Suprapubic skin (tissue), 4 donors: ENCODE results near the gene DNAAF8. TPM values are rescaled to one million over a fixed set of nuclear protein-coding genes. Genes with fewer than 3 reads are reported as not detected.

Experiments used
- DNase-seq, 2 donors: peaks; one replicate each; pipeline ENCODE4 v3.0.0-alpha.2; 2019; ENCODE audit warnings: low spot score in 2 of 2
- H3K27ac ChIP-seq: fragments of 200-600 bp; sonication (generic); one replicate; pipeline ENCODE4 v1.5.1; 2019
- H3K27me3 ChIP-seq: fragments of 200-600 bp; sonication (generic); one replicate; pipeline ENCODE4 v1.5.1; 2019
- H3K36me3 ChIP-seq: fragments of 200-600 bp; sonication (generic); one replicate; pipeline ENCODE4 v1.5.1; 2019
- H3K4me1 ChIP-seq: fragments of 200-600 bp; sonication (generic); one replicate; pipeline ENCODE4 v1.5.1; 2019
- H3K4me3 ChIP-seq: fragments of 200-600 bp; sonication (generic); one replicate; pipeline ENCODE4 v1.5.1; 2019; ENCODE audit warnings: mild to moderate bottlenecking
- H3K9me3 ChIP-seq: fragments of 200-600 bp; sonication (generic); one replicate; pipeline ENCODE4 v1.5.1; 2019
- EP300 ChIP-seq: sonication (generic); formaldehyde crosslinking; IDR thresholded peaks from one replicate; pipeline ENCODE4 v1.6.1; 2017; ENCODE audit warnings: antibody characterized with exemption
- POLR2A ChIP-seq, 2 donors: fragments of 450-650 bp; IDR thresholded peaks; one replicate each; pipeline ENCODE4 v1.6.1; 2017; ENCODE audit warnings: antibody characterized with exemption in 2 of 2, mild to moderate bottlenecking in 2 of 2, moderate library complexity in 2 of 2
- POLR2AphosphoS5 ChIP-seq, 3 donors: sonication (generic); formaldehyde crosslinking; IDR thresholded peaks; one replicate each; pipeline ENCODE4 v1.6.1; 2017; ENCODE audit warnings: antibody characterized with exemption in 3 of 3
- WGBS: methylation state at CpG from one replicate; pipeline ENCODE4 v1.1.5; 2018; 5-methylcytosine and 5-hydroxymethylcytosine counted together
- total RNA-seq, 4 donors: library from RNA; depleted of rRNA; stranded (reverse); fragments of >200 nt; gene quantifications; one replicate each; pipeline ENCODE4 v1.1.0, GENCODE V29; 2016
- TF ChIP-seq, protein P1 (sequence below), 2 donors: fragments of 200-600 bp in 1 of 2; fragments of 450-650 bp in 1 of 2; sonication (generic) in 1 of 2; IDR thresholded peaks; one replicate each; pipeline ENCODE4 v1.5.1; 2016 to 2019; ENCODE audit warnings: antibody characterized with exemption in 2 of 2, mild to moderate bottlenecking in 1 of 2, moderate library complexity in 1 of 2

DNAAF8 gene
- total RNA-seq, 4 donors from 2014 or later: 0.36 to 1.7 (median 1.4) TPM; not detected in 1

DNA sequence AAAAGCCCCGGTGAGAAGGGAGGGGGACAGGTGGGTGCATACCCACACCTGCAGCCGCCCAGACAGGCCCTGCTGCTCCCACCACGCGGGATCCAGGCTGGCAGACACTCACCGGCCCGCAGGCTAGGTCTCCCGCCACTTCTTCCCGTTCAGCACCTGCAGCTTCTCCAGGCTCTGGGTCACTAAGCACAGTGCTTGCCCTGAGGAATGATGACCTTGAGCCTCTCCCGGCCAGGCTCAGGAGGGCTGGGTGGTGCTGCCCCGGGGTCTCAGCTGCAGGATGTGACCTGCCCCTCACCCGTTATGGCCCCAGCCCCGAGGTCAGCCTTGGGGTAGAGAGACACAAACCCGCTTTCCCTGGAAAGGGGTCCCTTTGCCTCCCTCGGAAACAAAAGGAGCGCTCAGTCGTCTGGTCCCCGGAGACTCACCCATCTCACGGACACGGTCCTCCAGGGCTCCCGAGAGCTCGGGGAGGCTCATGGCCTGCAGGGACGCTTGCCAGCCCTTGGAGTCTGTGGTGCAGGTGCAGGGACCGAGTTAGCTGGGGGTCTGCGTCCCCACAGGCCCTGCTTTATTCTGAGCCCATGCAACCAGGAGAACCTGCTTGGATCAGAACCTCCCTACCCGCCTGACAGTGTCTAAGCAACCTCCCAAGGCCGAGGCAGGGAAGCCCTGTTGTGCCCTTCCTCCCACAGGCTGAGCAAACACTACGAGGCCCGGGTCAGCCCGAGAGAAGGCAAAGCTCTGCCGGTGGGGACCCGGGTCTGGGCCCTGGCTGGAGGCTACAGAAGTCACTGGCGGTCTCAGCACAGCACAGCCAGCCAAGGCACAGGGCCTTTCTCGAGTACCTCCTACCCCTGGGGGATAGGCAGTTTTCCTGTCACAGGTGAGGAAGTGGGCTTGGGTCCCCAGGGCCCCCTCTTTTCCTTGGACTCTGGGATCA is 37.2 kb upstream of the DNAAF8 start:
- 66% methylated on average over 13 of the region's 33 CpGs for WGBS

DNA sequence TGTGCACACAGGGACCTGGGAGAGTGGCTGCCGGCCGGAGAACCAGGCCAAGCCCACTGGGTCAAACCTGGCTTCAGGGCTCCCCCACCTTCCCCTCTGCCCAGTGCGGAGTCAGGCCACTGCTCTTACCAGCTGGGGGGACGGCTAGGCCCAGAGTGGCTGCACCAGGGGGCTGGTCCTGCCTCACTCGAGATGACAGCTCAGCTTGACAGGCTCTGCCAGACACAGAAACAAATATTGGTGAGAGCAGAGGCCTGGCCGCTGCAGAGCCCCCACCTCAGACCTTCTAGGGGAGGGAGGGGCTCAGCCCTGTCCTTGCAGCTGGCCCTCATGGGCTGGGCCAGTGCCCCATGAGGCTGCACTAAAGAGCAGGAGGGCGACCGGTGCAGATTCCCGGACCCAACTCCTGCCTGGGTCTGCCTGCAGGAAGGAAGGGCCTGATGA is 36.5 kb upstream of the DNAAF8 start:
- Histone ChIP-seq H3K9me3 (no peaks in the 10 kb centered on the region), H3K4me1 (peaks cover 36% of the 10 kb centered on the region), H3K27me3 (no peaks in the 10 kb centered on the region), H3K27ac (no peak overlapping the region), H3K4me3 (no peak overlapping the region), H3K36me3 (peaks cover 68% of the 10 kb centered on the region)
- TF ChIP-seq, protein P1, sequence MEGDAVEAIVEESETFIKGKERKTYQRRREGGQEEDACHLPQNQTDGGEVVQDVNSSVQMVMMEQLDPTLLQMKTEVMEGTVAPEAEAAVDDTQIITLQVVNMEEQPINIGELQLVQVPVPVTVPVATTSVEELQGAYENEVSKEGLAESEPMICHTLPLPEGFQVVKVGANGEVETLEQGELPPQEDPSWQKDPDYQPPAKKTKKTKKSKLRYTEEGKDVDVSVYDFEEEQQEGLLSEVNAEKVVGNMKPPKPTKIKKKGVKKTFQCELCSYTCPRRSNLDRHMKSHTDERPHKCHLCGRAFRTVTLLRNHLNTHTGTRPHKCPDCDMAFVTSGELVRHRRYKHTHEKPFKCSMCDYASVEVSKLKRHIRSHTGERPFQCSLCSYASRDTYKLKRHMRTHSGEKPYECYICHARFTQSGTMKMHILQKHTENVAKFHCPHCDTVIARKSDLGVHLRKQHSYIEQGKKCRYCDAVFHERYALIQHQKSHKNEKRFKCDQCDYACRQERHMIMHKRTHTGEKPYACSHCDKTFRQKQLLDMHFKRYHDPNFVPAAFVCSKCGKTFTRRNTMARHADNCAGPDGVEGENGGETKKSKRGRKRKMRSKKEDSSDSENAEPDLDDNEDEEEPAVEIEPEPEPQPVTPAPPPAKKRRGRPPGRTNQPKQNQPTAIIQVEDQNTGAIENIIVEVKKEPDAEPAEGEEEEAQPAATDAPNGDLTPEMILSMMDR (IDR thresholded peaks at IDR 0.05): no peak
- TF ChIP-seq EP300: no peak
- no peak for TF ChIP-seq POLR2A (IDR thresholded peaks at IDR 0.05)
- TF ChIP-seq POLR2AphosphoS5 (IDR thresholded peaks at IDR 0.05): no peak
- WGBS: 100% methylated on average over 1 of the region's 9 CpGs
- DNase-seq: no peak

More for the DNA sequence above, 37.2 kb upstream of the DNAAF8 start:
- Histone ChIP-seq H3K27me3 (no peaks in the 10 kb centered on the region), H3K4me1 (peaks cover 41% of the 10 kb centered on the region), H3K27ac (no peak overlapping the region), H3K36me3 (peaks cover 62% of the 10 kb centered on the region), H3K9me3 (no peaks in the 10 kb centered on the region), H3K4me3 (no peak overlapping the region)
- peak in 1 of 2 donors; percentile 65 for DNase-seq
- TF ChIP-seq POLR2A (IDR thresholded peaks at IDR 0.05) (no peak), POLR2AphosphoS5 (IDR thresholded peaks at IDR 0.05) (no peak), EP300 (no peak)
- TF ChIP-seq, protein P1 (IDR thresholded peaks at IDR 0.05): no peak

DNA sequence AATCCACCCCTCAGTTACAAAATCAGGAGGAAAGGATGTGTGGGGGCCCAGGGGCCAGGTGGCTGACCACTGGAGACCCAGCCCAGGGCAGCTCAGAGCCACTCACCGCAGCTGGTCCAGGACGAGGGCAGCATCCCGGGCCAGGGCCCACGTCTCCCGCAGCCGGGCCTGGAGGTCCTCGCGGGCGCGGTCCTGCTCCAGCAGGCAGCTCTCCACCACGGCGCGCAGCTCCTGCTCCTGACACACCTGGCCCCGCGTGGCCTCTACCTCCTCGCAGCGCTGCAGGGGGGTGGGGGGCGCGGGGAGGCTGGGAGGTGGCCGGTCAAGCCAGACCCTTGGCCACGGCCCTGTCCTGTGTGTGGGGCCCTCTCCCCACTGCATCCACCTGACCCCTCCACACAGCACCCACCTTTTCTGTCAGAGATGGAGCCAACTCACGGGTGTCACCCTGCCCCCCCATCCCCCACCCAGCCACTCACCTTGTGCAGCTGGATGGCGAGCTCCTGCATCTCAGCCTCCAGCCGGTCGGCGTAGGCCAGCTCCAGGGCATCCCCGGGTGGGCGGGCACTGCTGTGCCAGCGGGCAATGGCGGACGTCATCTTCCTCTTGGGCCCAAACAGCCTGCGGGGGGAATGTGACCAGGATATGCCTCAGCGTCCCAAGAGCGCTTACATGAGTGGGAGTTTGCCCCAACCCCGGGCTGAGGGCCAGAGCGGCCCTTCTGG is 35.9 kb upstream of the DNAAF8 start:
- peaks cover 32% of the 10 kb centered on the region for H3K4me1 ChIP-seq
- H3K27me3 ChIP-seq: no peaks in the 10 kb centered on the region
- no peak for DNase-seq
- peaks cover 68% of the 10 kb centered on the region for H3K36me3 ChIP-seq
- no peaks in the 10 kb centered on the region for H3K9me3 ChIP-seq
- 92% methylated on average over 11 of the region's 36 CpGs for WGBS
- no peak overlapping the region for H3K4me3 ChIP-seq
- TF ChIP-seq POLR2A (IDR thresholded peaks at IDR 0.05) (no peak), POLR2AphosphoS5 (IDR thresholded peaks at IDR 0.05) (no peak), EP300 (no peak)
- TF ChIP-seq, protein P1 (IDR thresholded peaks at IDR 0.05): no peak
- H3K27ac ChIP-seq: no peak overlapping the region

- H3K9me3 ChIP-seq: no peaks in the 10 kb centered on the region
- no peak overlapping the region for H3K27ac ChIP-seq
- no peak overlapping the region for H3K4me3 ChIP-seq
- DNase-seq: no peak
- peaks cover 31% of the 10 kb centered on the region for H3K4me1 ChIP-seq
- TF ChIP-seq, protein P1 (IDR thresholded peaks at IDR 0.05): no peak
- TF ChIP-seq POLR2A (IDR thresholded peaks at IDR 0.05): no peak
- H3K27me3 ChIP-seq: no peaks in the 10 kb centered on the region
- WGBS: 85% methylated on average over 16 of the region's 19 CpGs
- H3K36me3 ChIP-seq: peaks cover 74% of the 10 kb centered on the region
These were observed 35.2 kb upstream of the DNAAF8 start for GRCh38 chr16:4699046-4699556.
